ENCODE results near the gene BRCA1.
"Not testable (repeated sequence)": the region's sequence is repeated elsewhere in the genome, so short reads cannot be mapped to it uniquely, and the experiment has no call there.

The BRCA1 gene

GRCh38 chr17:43104665-43105064 lies 20.5 kb downstream of the BRCA1 start:
- TF ChIP-seq ARNTL (CRISPR knock-in tag; IDR thresholded peaks at IDR 0.05; ENCODE audit: borderline replicate concordance, low read depth) = no peak
- no peak for TF ChIP-seq ZFP3 (CRISPR knock-in tag; IDR thresholded peaks at IDR 0.05)
- no peak for TF ChIP-seq PPARA (CRISPR knock-in tag; IDR thresholded peaks at IDR 0.05; ENCODE audit: borderline replicate concordance)
- TF ChIP-seq PATZ1 (CRISPR knock-in tag; IDR thresholded peaks at IDR 0.05; ENCODE audit: borderline replicate concordance) = no peak
- TF ChIP-seq CSRNP3 (CRISPR knock-in tag; IDR thresholded peaks at IDR 0.05) = no peak
- no peak for TF ChIP-seq RARB (CRISPR knock-in tag; IDR thresholded peaks at IDR 0.05)
- no peak for TF ChIP-seq ISL1 (CRISPR knock-in tag; IDR thresholded peaks at IDR 0.05)
- TF ChIP-seq OSR1 (CRISPR knock-in tag; IDR thresholded peaks at IDR 0.05) = no peak
- TF ChIP-seq TOX (CRISPR knock-in tag; IDR thresholded peaks at IDR 0.05; ENCODE audit: borderline replicate concordance) = no peak
- no peak for TF ChIP-seq ZNF565 (CRISPR knock-in tag; conservative IDR thresholded peaks at IDR 0.05; ENCODE audit: low read depth)
- TF ChIP-seq SNAI2 (CRISPR knock-in tag; IDR thresholded peaks at IDR 0.05) = no peak
- no peak for TF ChIP-seq ZFP30 (CRISPR knock-in tag; IDR thresholded peaks at IDR 0.05)
- ATAC-seq = no peak

GRCh38 chr17:43095364-43095763 lies 29.8 kb downstream of the BRCA1 start:
- ATAC-seq = not testable (repeated sequence)

- no peak for ATAC-seq
- TF ChIP-seq ZNF8 (CRISPR knock-in tag; IDR thresholded peaks at IDR 0.05) (no peak), ESRRG (CRISPR knock-in tag; IDR thresholded peaks at IDR 0.05) (no peak), GLIS3 (CRISPR knock-in tag; IDR thresholded peaks at IDR 0.05) (no peak), POU6F1 (CRISPR knock-in tag; IDR thresholded peaks at IDR 0.05; ENCODE audit: borderline replicate concordance, low read depth) (no peak), TCF4 (CRISPR knock-in tag; IDR thresholded peaks at IDR 0.05; ENCODE audit: borderline replicate concordance) (no peak), ZNF70 (CRISPR knock-in tag; IDR thresholded peaks at IDR 0.05) (no peak), TOX (CRISPR knock-in tag; IDR thresholded peaks at IDR 0.05; ENCODE audit: borderline replicate concordance) (no peak)
Observed at GRCh38 chr17:43094129-43094835, 30.9 kb downstream of the BRCA1 start.

- ATAC-seq = no peak
- TF ChIP-seq PATZ1 (CRISPR knock-in tag; IDR thresholded peaks at IDR 0.05; ENCODE audit: borderline replicate concordance) (no peak), GLIS3 (CRISPR knock-in tag; IDR thresholded peaks at IDR 0.05) (no peak), ZFP3 (CRISPR knock-in tag; IDR thresholded peaks at IDR 0.05) (no peak), ZC3H10 (CRISPR knock-in tag; IDR thresholded peaks at IDR 0.05) (no peak), ARNTL (CRISPR knock-in tag; IDR thresholded peaks at IDR 0.05; ENCODE audit: borderline replicate concordance, low read depth) (no peak), ISL1 (CRISPR knock-in tag; IDR thresholded peaks at IDR 0.05) (no peak), CREB5 (CRISPR knock-in tag; IDR thresholded peaks at IDR 0.05; ENCODE audit: low read depth) (no peak), PPARA (CRISPR knock-in tag; IDR thresholded peaks at IDR 0.05; ENCODE audit: borderline replicate concordance) (no peak), BACH2 (CRISPR knock-in tag; IDR thresholded peaks at IDR 0.05; ENCODE audit: borderline replicate concordance) (no peak), ESRRG (CRISPR knock-in tag; IDR thresholded peaks at IDR 0.05) (no peak), TCF4 (CRISPR knock-in tag; IDR thresholded peaks at IDR 0.05; ENCODE audit: borderline replicate concordance) (no peak), ZFP30 (CRISPR knock-in tag; IDR thresholded peaks at IDR 0.05) (no peak), RARB (CRISPR knock-in tag; IDR thresholded peaks at IDR 0.05) (no peak), CSDC2 (CRISPR knock-in tag; IDR thresholded peaks at IDR 0.05) (no peak), TSHZ2 (CRISPR knock-in tag; IDR thresholded peaks at IDR 0.05) (no peak), OSR1 (CRISPR knock-in tag; IDR thresholded peaks at IDR 0.05) (no peak), POU6F1 (CRISPR knock-in tag; IDR thresholded peaks at IDR 0.05; ENCODE audit: borderline replicate concordance, low read depth) (no peak)
Observed at GRCh38 chr17:43092901-43093300, 32.3 kb downstream of the BRCA1 start.
